Renal cortex interstitium (tissue), 11 donors: ENCODE results near the gene GRID1. TPM values are rescaled to one million over a fixed set of nuclear protein-coding genes. Genes with fewer than 3 reads are reported as not detected.

Experiments used
- DNase-seq, 11 donors: peaks; one replicate each; pipeline ENCODE4 v3.0.0-alpha.2; 2013; ENCODE audit warnings: low read depth in 9 of 11, low spot score in 4 of 11; ENCODE audit errors: extremely low read depth in 1 of 11
- polyA plus RNA-seq, 3 donors: library from polyadenylated mRNA; unstranded; fragments of 120-200 nt; gene quantifications; one replicate each; pipeline ENCODE4 v1.2.1, GENCODE V29; 2013; ENCODE audit not compliant: insufficient read length in 3 of 3

Gene GRID1
- polyA plus RNA-seq, 3 donors, result 1.6 to 1.8 (median 1.6) TPM

- no peak for DNase-seq
Measured at GRCh38 chr10:85643171-85643844, 723.3 kb downstream of the GRID1 start.

DNA sequence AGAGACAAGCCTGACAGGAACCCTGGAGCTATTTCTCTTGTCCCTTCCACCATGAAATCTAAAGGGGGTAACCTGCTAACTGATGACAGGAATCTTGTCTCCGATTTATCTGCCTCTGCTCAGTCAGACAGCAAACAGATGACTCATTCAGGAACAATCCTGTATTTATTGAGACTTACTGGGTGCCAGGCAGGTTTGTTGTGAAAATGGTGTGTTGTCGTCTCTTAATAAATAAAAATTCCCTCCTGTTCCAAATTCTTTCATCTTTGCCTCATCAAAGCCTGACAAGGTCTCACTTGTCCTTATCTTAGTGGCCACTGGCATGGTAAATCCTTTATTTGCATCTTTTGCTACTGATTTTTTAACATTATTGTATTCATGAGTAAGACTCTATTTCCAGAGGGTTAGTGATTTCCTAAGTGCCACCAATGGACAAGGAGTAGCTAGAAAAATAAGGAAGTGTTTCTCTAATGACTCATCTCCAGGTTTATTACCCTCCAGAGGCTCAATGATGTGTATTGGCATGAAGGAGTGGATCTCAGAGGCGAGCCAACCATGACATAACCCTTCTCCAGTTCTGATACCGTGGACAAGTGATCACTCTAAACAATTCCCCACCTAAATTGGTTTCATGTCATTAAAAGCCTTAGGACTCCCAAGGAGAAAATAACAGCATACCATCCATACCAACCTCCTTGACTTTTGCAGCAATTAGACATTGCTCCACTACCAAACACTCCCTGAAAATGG is 724.0 kb downstream of the GRID1 start:
- no peak for DNase-seq

DNA sequence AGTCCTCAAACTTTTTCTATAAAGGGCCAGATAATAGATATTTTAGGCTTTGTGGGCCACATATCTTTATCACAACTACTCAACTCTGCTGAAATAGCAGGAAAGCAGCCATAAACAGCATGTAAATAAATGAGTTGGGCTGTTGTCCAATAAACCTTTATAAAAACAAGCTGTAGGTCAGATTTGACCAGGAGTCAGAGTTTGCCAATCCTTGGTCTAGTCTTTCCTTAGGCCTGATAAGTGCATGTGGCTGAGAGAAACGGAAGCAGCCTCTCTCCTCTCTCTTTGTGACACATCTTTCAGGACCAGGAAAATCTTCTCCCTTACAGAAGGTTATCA is 724.5 kb downstream of the GRID1 start:
- DNase-seq, result no peak

- no peak for DNase-seq
Measured at GRCh38 chr10:85641479-85642009, 725.1 kb downstream of the GRID1 start.

GRCh38 chr10:85638797-85639196 is 727.8 kb downstream of the GRID1 start:
- DNase-seq, result no peak

DNA sequence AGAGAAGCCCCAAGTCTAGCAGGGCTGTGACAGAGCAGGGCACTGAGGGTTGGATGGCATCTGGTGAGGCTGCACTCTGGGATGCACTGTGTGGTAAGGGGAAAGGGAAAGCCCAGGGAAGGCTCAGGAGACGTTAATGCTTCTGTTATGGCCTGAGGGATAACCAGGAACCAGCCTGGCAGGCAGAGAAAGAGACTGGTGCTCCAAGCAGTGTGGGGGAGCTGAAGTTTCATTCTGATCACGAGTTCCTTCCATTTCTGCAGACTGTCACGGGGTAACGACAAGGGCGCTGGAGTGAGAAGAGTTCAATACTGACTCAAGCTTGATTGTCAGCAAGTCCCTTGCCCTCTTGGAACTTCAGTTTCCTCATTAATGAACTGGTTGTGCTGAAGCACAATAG is 730.9 kb downstream of the GRID1 start:
- no peak for DNase-seq

GRCh38 chr10:85624511-85624910 is 742.1 kb downstream of the GRID1 start:
- no peak for DNase-seq

- DNase-seq, result no peak
Measured at GRCh38 chr10:85623758-85624157, 742.8 kb downstream of the GRID1 start.

- DNase-seq, result no peak
Measured at GRCh38 chr10:85623342-85623741, 743.3 kb downstream of the GRID1 start.

- no peak for DNase-seq
Measured at GRCh38 chr10:85622425-85622824, 744.2 kb downstream of the GRID1 start.

DNA sequence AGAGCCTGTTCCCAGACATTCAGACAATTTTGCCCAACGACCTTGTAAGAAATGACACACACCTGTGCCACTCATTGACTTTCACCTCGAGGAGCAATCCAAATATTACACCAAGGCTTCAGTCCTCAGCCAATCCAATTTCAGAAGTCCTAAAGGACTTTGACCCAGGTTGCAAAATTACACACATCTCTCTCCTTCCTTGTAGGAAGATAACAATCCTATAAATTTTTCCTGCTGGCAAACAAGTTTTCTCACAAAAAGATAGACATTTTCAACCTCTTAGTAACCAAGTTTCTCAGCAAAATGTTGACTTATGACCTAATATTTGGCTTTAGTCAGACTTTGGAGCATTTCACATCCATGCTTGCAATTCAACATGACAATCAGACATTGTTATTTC is 745.0 kb downstream of the GRID1 start:
- DNase-seq, result no peak

GRCh38 chr10:85620807-85621206 is 745.8 kb downstream of the GRID1 start:
- DNase-seq, result no peak

- DNase-seq, result no peak
Measured at GRCh38 chr10:85619832-85620231, 746.8 kb downstream of the GRID1 start.

DNA sequence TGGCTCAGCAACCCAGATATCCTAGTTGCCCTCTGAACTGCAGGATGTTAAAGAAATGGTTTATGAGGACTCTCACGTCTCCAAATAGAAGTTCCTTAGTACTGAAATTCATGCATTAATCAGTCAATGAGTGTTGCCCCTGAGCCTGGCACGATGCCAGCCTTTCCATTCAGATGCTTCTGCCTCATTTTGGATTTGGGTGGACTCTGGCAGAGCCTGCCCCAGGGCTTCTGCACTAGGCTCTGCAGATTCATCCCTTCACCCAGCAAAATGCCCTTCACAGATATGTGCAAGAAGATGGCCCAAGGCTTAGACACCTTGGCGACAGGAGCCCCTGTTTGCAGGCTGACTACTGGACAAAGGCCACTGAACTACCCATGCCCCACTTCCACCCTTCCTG is 747.8 kb downstream of the GRID1 start:
- no peak for DNase-seq

DNA sequence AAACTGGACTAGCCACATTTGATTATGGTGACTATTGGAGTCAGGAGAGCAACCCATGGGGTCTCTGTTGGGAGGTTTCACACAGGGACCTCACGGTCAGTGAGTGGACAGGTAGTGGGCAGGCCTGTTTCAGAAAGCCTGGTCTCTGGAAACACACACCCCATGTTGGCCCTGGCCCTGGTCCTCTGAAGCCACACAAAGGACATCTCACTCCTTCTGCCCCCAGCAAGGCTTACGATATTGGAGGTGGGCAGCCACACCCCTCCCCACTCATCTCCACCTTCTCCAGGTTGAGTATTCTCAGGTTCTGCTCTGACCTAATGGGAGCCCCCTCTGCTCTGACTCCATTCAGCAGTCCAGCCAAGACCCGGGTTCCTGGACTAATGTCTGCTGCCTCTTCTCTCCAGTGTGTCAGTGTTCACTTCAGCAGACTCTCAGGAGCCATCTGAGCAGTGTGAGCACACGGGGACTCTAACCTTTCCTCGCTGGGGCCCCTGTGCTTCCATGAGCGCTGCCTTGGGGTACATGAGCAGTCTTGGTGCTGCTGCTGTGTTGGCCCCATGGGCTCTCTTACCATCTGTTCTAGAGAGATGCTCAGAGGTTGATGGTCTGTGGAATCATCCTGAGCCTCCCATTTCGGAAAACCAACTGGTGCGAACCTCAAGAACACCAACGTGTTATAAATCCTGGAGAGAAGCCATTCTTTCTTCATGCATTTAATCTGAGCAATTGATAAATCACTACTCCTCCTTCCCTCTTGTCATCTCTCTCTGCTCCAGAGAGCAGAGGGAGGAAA is 748.6 kb downstream of the GRID1 start:
- DNase-seq, result no peak

- no peak for DNase-seq
Measured at GRCh38 chr10:85615556-85615955, 751.0 kb downstream of the GRID1 start.

DNA sequence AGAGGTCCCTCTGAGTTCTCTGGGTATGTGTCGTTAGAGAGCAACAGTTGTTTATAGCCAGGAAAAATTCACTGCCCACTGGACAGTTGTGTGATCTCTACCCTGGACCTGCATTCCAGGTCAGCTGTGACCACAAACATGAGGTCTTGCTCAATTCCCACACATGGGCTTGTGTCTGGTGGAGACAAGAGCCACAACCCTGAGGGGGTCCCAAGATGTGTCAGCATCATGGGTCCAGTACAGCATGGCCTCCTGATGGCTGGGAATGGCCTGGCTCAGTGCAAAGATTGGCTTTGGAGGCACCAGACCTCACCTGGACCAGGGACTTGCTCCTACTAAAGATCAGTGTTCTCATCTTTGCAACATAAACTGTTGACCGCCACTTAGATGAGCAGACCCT is 751.6 kb downstream of the GRID1 start:
- no peak for DNase-seq

DNA sequence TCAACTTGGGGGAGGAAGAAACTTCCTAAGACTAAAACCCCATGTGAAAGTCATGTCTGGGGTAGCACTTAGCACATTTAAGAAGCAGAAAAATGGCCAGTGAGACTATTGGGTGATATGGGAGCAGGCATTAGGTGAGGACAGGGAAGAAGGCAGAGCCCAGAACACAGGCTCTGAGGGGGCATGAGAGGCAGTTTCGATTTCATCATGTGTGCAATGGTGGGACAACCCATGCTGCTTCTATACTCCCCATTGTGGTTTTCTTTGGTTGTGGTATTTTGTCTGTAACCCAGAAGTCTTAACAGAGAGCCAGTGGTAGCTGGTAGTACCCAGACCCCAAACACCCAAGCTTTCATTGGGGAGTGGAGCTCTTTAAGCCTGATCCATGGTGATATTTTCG is 752.0 kb downstream of the GRID1 start:
- DNase-seq, result no peak

- no peak for DNase-seq
Measured at GRCh38 chr10:85613391-85613790, 753.2 kb downstream of the GRID1 start.

DNA sequence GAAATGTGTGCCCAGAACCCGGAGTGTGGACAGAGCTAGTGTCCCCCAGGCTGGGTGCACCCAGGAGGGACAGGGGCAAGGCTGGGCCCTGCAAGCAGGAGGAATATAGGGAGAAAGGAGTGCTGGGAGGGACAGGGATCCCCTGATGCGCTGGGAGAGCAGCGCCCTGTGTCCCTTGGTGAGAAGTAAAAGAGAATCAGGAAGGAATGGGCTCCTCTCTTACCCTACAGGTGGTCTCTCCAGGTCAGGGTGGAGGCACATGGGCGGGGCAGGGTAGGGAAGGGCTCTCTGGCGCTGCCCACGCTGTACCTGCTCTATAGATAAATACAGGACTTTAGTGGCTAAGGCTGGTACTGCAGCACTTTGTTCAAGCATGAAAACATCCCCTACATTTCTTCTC is 753.8 kb downstream of the GRID1 start:
- no peak for DNase-seq
